HG03520 (cell line): ENCODE measurements around the gene BUD31.
"Not testable (repeated sequence)": the region's sequence is repeated elsewhere in the genome, so short reads cannot be mapped to it uniquely, and the experiment has no call there.

Source experiments
- ATAC-seq: cut with Tn5 transposase; IDR thresholded peaks from one replicate; pipeline ENCODE4 v1.9.1; 2021; ENCODE audit warnings: mild to moderate bottlenecking, moderate library complexity; ENCODE audit not compliant: unreplicated experiment

Gene BUD31

DNA sequence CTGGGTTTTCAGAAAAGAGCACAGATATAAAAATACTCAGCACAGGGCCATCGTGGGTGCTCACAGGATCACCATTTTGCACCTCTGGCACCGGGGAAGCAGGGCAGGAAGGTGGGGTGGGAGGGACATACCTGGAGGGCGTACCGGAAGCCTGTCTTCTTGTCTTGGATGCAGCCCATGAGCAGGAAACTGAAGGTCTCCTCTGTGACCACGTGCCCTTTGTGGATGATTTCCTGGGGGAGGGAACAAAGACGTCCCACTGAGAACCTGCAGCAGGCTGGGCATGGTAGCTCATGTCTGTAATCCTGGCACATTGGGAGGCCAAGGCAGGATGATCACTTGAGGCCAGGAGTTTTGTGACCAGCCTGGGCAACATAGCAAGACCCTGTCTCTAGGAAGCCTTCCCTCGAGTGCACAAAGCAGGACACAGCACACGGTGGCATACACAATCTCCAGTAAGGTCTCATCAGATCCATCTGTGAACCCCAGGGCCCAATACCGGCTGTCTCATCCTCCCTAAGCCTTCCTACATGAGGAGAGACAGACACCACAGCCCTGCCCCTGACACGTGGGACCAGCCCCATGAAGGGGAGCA is 20.3 kb downstream of the BUD31 start:
- no peak for ATAC-seq

DNA sequence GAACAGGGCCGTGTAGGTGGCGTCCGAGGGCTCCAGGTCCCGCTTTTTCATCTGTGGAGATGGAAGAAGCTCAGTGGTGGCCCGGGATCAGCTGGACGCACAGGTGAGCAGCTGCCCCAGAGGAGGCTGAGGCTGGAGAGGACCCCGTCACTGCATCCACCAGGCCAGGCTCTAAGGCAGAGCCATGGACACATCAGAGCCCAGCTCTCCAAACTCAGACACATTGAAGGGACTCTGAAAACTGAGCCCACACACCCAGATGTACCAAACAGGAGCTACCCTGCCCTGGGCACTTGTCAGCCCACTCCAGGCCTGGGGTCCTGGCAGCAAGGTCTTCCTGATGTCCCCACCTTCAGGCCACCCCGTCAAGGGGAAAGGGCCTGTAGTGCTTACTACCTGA is 21.0 kb downstream of the BUD31 start:
- no peak for ATAC-seq

DNA sequence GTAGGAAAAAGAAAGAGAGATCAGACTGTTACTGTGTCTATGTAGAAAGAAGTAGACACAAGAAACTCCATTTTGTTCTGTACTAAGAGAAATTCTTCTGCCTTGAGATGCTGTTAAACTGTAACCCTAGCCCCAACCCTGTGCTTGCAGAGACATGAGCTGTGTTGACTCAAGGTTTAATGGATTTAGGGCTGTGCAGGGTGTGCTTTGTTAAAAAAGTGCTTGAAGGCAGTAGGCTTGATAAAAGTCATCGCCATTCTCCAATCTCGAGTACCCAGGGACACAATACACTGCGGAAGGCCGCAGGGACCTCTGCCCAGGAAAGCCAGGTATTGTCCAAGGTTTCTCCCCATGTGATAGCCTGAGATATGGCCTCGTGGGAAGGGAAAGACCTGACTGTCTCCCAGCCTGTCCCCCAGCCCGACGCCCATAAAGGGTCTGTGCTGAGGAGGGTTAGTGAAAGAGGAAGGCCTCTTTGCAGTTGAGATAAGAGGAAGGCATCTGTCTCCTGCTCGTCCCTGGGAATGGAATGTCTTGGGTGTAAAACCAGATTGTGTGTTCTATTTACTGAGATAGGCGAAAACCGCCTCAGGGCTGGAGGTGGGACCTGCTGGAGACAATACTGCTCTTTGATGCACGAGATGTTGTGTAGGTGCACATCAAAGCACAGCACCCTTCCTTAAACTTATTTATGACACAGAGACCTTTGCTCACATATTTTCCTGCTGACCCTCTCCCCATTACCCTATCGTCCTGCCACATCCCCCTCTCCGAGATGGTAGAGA is 23.2 kb downstream of the BUD31 start:
- not testable (repeated sequence) for ATAC-seq

DNA sequence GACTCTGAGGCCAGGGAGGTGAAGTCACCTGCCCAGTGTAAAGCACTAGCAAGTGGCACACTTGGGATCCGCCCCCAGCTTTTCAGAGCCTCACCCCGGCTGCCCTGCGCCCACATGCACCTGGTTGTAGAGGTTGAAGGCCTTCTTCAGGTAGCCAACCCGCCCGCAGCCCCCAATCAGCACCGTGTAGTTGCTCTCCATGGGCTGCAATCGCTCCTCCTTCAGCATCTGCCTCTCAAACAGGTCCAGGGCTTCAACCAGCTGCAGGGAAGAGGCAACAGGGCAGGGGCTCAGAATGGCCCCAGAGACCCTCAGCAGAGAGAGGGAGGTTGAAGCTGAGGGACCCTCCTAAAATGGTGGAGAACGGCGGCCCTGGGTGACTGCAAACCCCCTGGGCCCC is 24.4 kb downstream of the BUD31 start:
- no peak for ATAC-seq

DNA sequence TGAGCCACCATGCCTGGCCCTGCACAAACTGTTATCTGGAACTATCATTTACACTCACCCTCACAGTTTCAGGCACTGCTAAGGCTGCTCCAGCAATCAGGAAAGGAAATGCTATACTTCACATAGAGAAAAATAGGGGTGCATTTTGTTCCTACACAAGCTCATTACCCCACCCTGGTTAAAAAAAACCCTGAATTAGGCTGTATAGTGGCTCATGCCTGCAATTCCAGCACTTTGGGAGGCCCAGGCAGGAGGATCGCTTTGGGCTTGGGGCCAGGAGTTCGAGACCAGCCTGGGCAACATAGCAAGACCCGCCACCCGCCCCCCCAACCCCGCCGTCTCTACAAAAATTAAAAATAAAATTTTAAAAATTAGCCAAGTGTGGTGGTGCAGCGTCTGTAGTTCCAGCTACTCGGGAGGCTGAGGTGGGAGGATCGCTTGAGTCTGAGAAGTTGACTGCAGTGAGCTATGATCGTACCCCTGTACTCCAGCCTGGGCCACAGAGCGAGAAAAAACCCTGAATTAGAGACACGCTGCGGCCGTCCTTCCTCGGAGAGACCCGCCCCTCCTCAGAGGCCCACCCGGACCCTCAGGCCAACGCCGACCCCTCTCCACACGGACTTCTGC is 29.3 kb downstream of the BUD31 start:
- peak; percentile 14 for ATAC-seq

DNA sequence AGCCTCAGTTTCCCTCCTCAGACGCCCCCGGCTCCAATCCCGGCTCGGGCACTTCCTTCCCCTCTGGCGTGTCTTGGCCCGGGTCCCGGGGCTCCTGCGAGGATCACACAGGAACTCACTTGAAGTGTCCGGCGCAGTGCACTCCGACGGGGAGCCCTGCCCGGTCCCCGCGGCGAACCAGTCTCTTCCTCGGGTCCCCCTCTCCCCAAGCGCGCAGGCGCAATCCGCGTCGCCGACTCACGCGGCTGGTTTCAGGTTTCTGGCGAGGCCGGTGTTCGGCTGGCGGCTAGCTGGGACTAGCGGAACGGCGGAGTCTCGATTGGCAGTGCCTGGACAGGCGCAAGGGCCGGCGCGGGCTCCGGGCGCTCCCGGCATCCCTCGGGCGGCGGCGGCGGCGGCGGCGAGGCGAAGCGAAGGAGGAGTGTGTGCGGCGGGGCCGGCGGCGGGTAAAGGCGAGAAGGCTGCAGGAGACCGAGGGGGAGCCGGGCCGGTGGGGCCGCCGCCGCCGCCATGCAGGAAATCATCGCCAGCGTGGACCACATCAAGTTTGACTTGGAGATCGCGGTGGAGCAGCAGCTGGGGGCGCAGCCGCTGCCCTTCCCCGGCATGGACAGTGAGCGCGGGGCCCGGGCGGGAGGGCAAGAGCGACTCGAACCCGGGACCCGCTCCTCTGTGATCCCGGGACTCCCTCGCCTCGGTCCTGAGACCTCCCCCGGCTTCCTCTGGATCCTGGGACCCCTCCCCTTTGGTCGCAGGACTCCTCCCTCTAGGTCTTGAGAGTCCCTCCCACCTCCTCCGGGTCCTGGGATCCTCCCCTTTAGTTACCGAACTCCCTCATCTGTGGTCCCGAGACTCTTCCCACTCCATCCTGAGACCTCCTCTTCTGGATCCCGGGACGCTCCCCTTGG is 30.1 kb downstream of the BUD31 start, which contains the start of the genes CPSF4 and PTCD1:
TSS of gene CPSF4 (plus strand) at position 371 of the 908 bp plus-strand sequence. CDS start at position 511, 140 bp downstream.
TSS of gene PTCD1 (minus strand) at position 226 of the 908 bp plus-strand sequence. CDS start 3,556 bp downstream, outside the sequence.
- peak; percentile 83 for ATAC-seq

DNA sequence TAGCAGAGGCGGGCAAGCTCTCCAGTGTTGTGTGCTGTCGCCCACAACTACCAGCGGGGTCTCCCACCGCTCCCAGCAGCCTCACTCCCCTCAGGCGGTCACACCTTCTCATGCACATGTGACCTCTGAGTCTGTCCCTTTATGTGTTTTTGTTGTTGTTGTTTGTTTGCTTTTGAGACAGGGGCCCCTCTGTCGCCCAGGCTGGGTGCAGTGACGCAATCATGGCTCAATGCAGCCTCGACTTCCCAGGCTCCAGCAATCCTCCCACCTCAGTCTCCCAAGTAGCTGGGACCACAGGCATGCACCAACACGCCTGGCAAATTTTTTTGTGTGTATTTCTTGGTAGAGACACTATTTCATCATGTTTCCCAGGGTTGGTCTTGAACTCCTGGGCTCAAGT is 31.4 kb downstream of the BUD31 start:
- no peak for ATAC-seq

DNA sequence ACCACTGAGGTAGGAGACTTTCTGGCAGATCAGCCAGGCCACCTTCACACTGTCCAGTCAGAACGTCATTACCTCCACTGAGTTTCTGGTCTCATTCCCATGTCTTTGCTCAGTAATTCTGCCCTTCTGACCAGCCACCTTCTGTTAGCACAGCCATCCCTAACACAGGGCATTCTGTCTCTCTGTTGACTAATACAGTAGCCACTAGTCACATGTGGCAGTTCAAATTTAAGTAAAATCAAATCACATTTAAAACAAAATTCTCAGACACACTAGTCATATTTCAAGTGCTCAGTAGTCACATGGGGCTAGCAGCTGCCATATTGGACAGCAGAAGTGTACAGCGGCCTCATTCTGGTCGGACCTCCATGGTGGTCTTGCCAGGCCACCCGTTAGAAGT is 37.3 kb downstream of the BUD31 start:
- ATAC-seq: no peak

DNA sequence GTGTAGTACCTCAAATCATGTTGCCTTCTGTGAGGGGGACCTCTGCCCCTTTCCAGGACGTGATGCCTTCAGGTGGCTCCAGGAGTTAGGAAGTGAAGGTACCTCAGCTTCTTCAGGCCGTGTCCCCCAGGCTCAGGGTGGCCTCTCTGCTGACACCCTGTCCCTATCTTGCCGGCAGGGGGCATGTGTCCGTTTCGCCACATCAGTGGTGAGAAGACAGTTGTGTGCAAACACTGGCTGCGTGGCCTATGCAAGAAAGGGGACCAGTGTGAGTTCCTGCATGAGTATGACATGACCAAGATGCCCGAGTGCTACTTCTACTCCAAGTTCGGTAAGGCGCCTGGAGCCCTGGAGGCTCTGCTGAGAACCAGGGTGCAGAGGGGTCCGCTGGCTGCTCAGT is 39.2 kb downstream of the BUD31 start:
- no peak for ATAC-seq

DNA sequence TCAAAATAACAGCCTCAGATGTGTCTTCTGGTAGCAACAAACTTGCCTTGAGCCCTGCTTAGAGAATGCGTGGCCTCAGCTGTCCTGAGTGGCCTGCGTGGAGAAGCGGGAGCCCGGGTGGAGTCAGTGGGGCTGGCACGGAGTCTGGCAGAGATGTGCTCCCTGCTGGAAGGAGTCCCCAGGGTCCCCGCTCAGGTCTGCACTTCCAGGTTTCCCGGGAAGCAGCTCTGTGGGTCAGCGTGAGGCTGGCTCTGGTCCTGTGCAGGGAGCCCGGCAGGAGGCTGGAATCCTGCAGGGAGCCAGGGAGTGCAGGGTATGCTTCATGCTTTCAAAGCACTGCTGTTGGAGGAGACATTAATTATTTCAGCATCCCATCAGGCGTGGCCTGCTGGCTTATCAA is 40.1 kb downstream of the BUD31 start:
- ATAC-seq: no peak

DNA sequence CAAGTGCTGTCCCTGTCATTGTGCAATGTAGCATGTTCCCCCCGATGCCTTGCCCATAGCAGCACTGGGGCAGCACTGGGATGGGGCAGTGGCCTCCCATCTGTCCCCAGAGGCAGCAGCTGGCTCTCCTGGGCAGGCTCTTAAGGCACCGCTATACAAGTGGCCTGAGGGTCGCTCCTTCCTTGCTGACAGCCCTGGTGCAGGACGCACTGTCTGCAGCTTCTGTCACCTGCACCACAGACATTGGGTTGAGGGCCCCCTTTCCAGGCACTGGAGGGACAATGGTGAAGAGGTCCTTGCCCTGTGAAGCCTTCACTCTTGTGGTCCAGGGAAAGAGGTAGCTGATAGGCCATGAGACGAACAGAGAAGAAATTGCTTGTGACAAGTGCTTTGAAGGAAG is 40.6 kb downstream of the BUD31 start:
- ATAC-seq: no peak

DNA sequence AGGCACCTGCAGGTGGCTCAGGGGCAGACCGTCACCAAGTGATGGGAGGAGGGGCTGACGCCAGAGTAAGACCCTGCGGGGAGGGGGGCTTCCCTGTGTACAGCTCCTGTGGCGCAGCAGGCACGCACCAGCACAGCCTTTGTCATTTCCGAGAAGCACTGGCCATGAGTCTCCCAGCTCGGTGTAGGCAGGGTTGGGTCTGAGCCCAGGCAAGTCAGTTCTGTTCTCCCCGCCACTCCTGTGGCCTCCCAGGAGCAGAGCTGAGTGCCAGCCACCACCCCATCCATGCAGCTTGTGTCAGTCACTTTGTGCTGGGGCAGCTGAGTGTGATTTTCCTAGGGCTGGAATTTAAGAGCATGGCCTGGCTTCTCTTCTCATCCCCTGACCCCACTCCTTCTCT is 43.2 kb downstream of the BUD31 start:
- no peak for ATAC-seq

DNA sequence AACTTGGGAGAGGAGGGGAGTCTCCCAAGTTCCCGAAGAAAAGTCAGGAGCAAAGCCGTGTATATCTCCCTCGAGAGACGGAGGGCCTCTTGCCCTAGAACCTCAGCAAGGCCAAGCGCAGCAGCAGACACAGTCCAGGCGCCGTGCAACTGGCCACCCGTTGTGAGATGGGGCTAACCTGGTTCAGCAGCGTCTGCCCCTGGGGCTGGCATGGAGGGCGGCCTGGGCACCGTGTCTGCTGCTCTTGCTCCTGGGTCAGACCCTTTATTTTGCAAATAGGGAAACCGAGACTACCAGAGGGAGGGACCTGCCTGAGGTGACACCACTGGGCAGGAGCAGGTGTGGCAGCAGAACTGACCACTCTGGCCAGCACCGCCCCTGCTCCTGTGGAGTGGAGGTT is 43.8 kb downstream of the BUD31 start:
- no peak for ATAC-seq

DNA sequence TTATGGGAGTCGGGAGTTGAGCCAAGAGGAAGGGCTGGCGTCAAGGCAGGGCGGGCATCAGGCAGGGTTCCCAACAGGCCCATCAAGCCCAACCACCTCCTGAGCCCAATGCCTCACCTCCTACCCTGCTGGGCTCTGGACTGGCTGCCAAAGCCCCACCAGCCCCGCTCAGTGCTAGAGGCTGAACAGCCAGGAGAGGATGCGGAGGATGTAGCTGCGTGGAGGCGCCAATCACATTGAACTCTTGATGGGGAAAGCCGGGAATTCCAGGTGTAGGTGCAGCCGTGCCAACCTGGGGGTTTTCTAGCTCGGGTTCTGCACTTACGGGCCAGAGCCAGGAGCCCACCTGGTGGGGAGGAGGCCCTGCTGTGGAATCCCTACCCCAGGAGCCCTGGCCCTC is 44.3 kb downstream of the BUD31 start:
- no peak for ATAC-seq

DNA sequence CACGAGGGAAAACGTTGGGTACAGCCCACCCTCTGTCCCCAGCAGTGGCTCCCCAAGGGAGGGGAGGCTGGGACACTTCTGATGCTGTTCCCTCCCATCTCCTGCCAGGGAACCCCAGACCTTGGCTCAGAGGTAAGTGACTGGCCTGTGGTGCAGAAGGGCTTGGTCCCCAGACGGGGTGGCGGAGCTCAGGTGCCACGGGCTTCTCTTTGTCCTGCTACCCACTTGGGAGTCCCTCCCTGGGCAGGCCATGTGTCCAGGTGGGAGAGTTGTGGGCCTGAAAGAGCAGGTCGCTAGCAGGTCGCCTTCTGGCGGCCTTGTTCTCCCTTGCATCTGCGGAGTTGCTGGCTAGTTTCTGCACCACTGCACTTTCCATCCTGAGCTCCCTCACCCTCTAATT is 47.1 kb downstream of the BUD31 start:
- ATAC-seq: no peak

DNA sequence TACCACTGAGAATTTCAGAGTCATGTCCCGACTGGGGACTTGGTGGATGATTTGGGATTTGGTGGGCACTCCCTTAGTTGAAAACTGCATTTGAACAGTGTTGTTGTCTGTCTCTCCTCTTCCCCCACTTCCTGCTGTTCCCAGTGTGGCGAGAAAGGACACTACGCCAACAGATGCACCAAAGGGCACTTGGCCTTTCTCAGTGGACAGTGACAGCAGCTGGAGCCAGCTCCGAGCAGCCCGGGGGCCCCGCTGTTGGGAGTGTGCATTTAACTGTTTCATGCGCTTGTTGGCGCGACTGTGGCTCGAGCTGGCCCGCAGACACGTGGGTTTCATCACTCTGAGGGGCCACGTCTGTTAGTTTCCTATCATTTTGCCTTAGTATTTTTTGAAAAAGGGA is 47.5 kb downstream of the BUD31 start:
- no peak for ATAC-seq

DNA sequence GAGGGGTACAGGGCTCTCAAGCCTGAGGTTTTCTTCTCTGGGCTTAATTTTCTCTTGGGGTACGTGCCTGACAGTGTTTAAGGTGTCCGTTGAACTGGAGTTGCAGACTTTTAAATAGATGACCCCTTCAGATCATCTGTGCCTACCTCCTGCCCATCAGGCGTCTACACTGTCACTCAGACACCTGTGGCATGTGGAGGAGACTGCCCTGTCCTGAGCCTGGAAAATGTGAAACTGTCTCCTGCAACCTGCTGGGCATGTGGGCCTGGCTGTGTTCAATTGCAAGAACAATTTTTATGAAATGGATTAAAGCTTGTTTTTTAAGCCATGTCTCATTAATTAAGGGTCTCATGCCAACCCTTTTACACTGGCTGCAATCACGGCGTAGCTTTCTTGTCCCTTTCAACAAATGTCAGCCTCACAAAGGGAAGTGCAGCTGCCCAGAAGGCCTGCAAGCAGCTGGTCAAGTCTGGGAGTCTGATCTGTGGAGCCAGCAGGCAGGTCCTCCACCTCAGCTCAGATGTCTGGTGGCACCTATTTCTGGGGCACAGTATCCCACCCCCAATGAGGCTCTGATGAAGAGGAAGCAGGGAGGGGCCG is 48.4 kb downstream of the BUD31 start:
- ATAC-seq: no peak

DNA sequence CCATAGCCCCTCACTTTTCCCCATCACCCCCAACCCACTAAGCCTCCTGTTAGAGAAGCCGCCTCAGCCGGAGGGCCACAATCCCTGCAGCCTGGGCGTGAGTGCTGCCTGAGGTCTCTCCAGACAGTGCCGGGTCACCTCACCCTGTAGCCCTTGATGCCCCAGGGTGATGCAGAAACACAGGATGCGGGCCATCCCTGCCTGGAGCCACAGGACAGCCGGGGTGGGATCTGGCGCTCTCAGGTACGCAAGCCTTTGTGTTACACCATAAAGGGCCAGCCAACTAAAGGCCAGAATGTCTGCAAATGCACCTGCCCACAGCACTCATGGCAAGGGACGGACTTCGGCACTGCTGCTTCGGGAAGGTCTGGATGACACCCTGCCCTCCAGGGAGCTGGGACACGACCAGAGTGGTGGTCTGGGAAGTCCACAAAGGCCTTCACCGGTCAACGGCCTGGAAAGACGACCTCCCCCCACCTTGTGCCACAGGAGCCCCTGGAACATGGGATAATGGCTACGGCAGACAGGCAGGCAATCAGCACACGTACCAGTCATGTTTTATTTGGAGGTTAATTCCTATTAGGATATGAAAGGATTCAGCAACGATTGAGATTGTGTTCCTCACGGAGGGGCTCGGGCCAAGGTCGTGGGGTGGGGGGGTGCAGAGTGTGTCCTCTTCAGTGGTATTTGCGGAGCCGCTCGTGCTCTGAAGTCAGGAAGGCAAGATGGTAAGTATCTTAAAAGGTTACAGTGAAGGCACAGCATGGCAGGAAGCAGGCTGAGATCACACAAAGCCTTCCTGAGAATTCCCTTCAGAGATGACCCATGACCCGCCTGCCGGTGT is 49.1 kb downstream of the BUD31 start:
- ATAC-seq: no peak

DNA sequence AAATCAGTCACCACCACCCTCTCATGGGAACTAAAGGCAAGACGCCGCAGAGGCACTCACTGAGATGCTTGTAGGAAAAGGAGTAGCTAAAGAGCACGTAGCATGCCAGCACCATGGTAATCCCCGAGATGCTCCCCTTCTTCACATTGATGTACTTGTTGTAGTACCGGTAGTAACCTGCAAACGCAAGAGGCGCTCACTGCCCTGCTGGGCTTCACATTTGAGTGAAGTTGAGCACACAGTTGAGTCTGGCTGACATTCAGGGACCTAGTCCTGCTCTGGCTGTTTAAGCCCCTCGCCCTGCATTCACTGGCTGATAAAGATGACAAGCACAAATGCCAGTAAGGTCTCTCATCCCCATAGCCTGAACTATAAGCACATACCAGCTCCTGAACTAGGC is 50.3 kb downstream of the BUD31 start:
- ATAC-seq: no peak

DNA sequence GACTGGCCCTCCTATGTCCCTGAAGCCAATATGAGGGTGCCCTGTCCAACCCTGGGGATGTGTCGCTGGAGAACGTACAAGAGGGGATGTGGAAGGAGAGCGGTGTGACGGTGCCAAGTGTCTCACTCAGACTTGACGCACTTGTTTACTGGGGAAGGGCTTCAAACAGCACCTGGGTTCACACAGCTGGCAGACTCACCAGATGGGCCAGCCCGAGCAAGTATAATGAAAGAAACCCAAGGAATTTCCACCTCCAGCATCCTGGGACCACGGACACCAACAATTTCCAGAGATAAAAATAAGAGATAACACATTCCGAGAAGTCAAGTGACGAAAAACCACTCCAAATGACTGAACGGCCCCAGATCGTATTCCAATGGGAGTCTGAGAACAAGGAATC is 51.9 kb downstream of the BUD31 start:
- ATAC-seq: no peak
